Lower leg skin (tissue), 4 donors: ENCODE results near the gene AUTS2. TPM values are rescaled to one million over a fixed set of nuclear protein-coding genes. Genes with fewer than 3 reads are reported as not detected.

Experiments
- DNase-seq, 2 donors: peaks; one replicate each; pipeline ENCODE4 v3.0.0-alpha.2; 2019; ENCODE audit warnings: low spot score in 2 of 2
- H3K4me3 ChIP-seq: fragments of 200-600 bp; sonication (generic); 2 replicates; pipeline ENCODE4 v1.5.1; 2017; ENCODE audit warnings: mild to moderate bottlenecking, low read depth; ENCODE audit not compliant: poor library complexity, severe bottlenecking
- POLR2A ChIP-seq, 2 donors: fragments of 450-650 bp; IDR thresholded peaks; one replicate each; pipeline ENCODE4 v1.6.1; 2016 to 2017; ENCODE audit warnings: antibody characterized with exemption in 2 of 2, mild to moderate bottlenecking in 1 of 2, moderate library complexity in 1 of 2
- WGBS, 2 donors: methylation state at CpG; one replicate each; pipeline ENCODE4 v1.1.5; 2018; 5-methylcytosine and 5-hydroxymethylcytosine counted together
- intact Hi-C: fragments of 100-400 bp; cut with DNase I; formaldehyde crosslinking; loops from one replicate; pipeline ENCODE4 v1.15.0; 2023; ENCODE audit warnings: low total_unique reads
- total RNA-seq, 4 donors: library from RNA; depleted of rRNA; stranded (reverse); fragments of >200 nt; gene quantifications; one replicate each; pipeline ENCODE4 v1.1.0, GENCODE V29; 2016
- TF ChIP-seq, protein P1 (sequence below), 3 donors: fragments of 450-650 bp; IDR thresholded peaks; one replicate each; pipeline ENCODE4 v1.5.1; 2016; ENCODE audit warnings: antibody characterized with exemption in 3 of 3, mild to moderate bottlenecking in 3 of 3, moderate library complexity in 2 of 3

The AUTS2 gene
- total RNA-seq, 4 donors from 2014 or later, result 30.8 to 41.9 (median 40.5) TPM

DNA sequence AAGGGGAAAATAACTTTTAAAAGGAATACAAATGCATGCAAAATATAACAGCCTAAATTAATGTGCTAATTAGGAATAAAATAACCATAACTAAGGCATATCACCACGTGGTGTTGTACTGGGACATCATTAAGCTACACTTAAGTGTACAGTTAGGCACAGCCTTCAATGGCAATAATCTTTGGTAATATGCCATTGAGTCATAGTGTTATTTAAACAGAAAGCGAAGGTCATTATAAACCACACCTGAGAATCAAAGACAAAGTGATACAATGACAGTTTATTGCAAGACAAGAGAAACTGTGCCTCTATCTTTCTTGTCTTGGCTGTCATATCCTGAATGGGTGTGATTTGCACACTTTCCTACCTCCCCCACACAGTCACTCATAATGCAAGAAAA lies 30.5 kb upstream of the AUTS2 start:
- intact Hi-C loops, result no loop called here
- H3K4me3 ChIP-seq, result no peak overlapping the region
- no peak for DNase-seq
- TF ChIP-seq POLR2A (IDR thresholded peaks at IDR 0.05), result no peak
- TF ChIP-seq, protein P1, sequence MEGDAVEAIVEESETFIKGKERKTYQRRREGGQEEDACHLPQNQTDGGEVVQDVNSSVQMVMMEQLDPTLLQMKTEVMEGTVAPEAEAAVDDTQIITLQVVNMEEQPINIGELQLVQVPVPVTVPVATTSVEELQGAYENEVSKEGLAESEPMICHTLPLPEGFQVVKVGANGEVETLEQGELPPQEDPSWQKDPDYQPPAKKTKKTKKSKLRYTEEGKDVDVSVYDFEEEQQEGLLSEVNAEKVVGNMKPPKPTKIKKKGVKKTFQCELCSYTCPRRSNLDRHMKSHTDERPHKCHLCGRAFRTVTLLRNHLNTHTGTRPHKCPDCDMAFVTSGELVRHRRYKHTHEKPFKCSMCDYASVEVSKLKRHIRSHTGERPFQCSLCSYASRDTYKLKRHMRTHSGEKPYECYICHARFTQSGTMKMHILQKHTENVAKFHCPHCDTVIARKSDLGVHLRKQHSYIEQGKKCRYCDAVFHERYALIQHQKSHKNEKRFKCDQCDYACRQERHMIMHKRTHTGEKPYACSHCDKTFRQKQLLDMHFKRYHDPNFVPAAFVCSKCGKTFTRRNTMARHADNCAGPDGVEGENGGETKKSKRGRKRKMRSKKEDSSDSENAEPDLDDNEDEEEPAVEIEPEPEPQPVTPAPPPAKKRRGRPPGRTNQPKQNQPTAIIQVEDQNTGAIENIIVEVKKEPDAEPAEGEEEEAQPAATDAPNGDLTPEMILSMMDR (IDR thresholded peaks at IDR 0.05), result no peak
- WGBS, 2 donors, result 51 to 54% methylated on average over 2 of the region's 2 CpGs

- intact Hi-C loops, result no loop called here
- TF ChIP-seq, protein P1 (IDR thresholded peaks at IDR 0.05), result no peak
- TF ChIP-seq POLR2A (IDR thresholded peaks at IDR 0.05), result no peak
Observed at GRCh38 chr7:69568266-69568665, 30.0 kb upstream of the AUTS2 start.

GRCh38 chr7:69575651-69576050 lies 22.6 kb upstream of the AUTS2 start:
- WGBS, 2 donors, result 68 to 79% methylated on average over 4 of the region's 4 CpGs
- DNase-seq, result no peak
- no peak overlapping the region for H3K4me3 ChIP-seq
- intact Hi-C loops, result no loop called here
- TF ChIP-seq, protein P1 (IDR thresholded peaks at IDR 0.05), result no peak
- TF ChIP-seq POLR2A (IDR thresholded peaks at IDR 0.05), result no peak

More at GRCh38 chr7:69568266-69568665, 30.0 kb upstream of the AUTS2 start:
- peak in 1 of 2 donors; percentile 30 for DNase-seq
- H3K4me3 ChIP-seq, result no peak overlapping the region
- WGBS, 2 donors, result 51 to 68% methylated on average over 6 of the region's 6 CpGs

DNA sequence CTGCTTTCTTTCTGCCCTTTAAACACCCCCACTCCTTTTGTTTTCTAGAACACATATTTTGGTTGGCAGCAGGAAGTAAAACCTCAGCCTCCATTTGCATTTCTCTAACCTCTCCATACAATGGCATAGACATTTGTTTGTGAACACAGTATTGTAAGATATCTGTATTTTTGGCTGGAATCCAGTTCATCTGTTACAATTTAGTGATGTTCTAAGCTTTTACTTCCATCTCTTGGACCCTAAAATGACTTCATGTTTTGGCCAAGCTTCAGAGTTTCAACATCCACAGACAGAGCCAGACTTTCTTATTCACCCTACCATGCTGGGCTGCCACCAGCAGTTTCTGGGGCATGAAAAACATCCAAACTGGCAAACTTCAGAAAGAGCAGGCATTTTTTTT lies 21.1 kb upstream of the AUTS2 start:
- intact Hi-C loops, result no loop called here
- TF ChIP-seq POLR2A (IDR thresholded peaks at IDR 0.05), result no peak
- TF ChIP-seq, protein P1 (IDR thresholded peaks at IDR 0.05), result no peak

GRCh38 chr7:69585169-69585568 lies 13.1 kb upstream of the AUTS2 start:
- DNase-seq, result no peak
- intact Hi-C loops, result no loop called here
- TF ChIP-seq POLR2A (IDR thresholded peaks at IDR 0.05), result no peak
- TF ChIP-seq, protein P1 (IDR thresholded peaks at IDR 0.05), result no peak
- no peak overlapping the region for H3K4me3 ChIP-seq
- 91 to 100% methylated on average over 1 of the region's 1 CpG for whole genome bisulfite sequencing, 2 donors

More for the DNA sequence above, 21.1 kb upstream of the AUTS2 start:
- no peak for DNase-seq
- no peak overlapping the region for H3K4me3 ChIP-seq

- no peak for DNase-seq
- TF ChIP-seq POLR2A (IDR thresholded peaks at IDR 0.05), result no peak
- TF ChIP-seq, protein P1 (IDR thresholded peaks at IDR 0.05), result no peak
- intact Hi-C loops, result no loop called here
- 71 to 87% methylated on average over 3 of the region's 3 CpGs for WGBS, 2 donors
- no peak overlapping the region for H3K4me3 ChIP-seq
Observed at GRCh38 chr7:69586321-69586720, 12.0 kb upstream of the AUTS2 start.
